Ishikawa (cell line): Measurements from ENCODE around the gene SLC13A1.

Source experiments
- CREB1 ChIP-seq: IDR thresholded peaks from 2 replicates; pipeline ENCODE4 v1.6.1; 2012; ENCODE audit warnings: low read depth
- FOXM1 ChIP-seq: IDR thresholded peaks from 2 replicates; pipeline ENCODE4 v1.6.1; 2012; ENCODE audit warnings: low read depth, borderline replicate concordance
- MAX ChIP-seq: IDR thresholded peaks from 2 replicates; pipeline ENCODE4 v1.6.1; 2012

GRCh38 chr7:123229426-123229825, 29.7 kb upstream of the SLC13A1 start:
- TF ChIP-seq MAX (no peak), CREB1 (no peak), FOXM1 (no peak)
